Activated CD4-positive, CD25-positive, alpha-beta regulatory T cell treated with anti-CD3 and anti-CD28 coated beads, Interleukin-2, amount 50 U/mL, for 72 hours (primary cell): ENCODE data around the gene TFF1.

Source experiments
- DNase-seq: peaks from one replicate; pipeline ENCODE4 v3.0.0; 2021

TFF1 gene

DNA sequence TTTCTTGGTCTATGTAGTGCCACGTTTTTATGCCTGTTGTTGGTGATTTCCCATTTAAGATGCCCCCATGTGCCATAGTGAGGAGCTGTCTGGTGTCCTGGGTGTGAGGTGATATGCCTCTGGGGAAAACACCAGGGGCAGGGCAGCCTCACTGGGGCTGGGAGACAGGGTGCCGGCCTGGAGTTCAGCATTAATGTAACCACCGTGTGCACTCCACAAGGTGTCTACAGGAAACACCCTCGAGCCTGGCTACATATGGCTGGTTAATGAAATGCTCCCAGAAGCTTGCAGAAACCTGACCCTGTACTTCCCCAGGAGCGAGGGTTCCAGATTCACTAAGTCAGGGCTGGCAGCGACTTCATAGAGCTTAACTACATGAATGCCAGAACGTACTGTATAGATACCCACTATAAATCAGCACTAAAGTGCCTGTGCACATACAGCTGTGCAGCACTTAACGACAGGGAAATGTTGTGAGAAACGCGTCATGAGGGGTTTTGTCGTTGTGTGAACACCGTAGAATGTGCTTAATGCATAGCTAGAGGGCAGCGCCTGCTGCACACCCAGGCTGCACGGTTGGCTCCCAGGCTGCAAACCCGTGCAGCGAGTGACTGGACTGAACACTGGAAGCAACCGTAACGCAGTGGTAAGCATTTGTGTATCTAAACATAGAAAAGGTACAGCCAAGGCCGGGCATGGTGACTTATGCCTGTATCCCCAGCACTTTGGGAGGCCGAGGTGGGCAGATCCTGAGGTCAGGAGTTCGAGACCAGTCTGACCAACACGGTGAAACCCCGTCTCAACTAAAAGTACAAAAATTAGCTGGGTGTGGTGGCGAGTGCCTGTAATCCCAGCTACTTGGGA, 25.9 kb downstream of the TFF1 start:
- DNase-seq, result no peak

DNA sequence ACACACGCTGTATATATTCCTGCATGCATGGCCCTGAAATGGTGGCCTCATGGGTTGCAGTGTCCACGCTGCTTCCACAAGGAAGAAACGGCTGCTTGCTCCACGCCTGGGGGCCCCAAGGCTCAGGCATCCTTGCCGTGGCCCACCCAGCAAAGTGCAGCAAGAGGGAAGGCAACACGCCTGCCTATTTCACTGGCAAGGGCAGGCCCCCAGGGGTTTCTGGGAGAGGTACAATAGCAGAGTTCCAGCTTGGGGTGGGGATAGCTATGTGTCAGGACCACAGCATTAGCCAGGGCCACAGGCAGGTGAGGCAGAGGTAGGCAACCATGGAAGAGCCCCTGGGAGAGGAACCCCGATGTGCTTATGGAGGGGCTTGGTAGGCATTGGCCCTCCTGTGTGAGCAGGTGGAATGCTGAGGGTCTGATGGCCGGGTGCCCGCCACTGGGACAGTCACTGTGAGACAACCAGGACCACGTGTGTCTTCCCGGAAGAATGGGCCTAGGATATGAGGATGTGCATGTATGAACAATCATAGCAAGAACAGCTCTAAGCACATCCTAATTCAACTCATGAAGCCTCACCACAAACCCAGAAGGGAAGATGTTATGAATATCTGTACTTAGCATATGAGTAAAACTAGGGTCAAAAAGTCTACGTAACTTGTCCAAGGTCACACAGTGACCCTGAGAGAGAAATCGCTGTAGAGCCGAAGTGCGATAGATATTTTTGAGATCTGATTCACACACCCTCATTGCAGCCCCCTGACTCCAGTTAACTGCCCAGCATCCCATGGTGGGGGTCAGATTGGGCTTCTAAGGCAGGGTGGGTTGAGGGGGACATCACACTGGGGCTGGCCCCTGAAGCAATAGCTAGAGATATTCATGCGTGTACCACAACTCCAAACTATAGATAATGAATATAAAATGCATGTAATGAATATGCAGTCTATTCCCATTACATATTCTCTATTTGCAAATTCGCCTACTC, 27.3 kb downstream of the TFF1 start:
- DNase-seq, result no peak

DNA sequence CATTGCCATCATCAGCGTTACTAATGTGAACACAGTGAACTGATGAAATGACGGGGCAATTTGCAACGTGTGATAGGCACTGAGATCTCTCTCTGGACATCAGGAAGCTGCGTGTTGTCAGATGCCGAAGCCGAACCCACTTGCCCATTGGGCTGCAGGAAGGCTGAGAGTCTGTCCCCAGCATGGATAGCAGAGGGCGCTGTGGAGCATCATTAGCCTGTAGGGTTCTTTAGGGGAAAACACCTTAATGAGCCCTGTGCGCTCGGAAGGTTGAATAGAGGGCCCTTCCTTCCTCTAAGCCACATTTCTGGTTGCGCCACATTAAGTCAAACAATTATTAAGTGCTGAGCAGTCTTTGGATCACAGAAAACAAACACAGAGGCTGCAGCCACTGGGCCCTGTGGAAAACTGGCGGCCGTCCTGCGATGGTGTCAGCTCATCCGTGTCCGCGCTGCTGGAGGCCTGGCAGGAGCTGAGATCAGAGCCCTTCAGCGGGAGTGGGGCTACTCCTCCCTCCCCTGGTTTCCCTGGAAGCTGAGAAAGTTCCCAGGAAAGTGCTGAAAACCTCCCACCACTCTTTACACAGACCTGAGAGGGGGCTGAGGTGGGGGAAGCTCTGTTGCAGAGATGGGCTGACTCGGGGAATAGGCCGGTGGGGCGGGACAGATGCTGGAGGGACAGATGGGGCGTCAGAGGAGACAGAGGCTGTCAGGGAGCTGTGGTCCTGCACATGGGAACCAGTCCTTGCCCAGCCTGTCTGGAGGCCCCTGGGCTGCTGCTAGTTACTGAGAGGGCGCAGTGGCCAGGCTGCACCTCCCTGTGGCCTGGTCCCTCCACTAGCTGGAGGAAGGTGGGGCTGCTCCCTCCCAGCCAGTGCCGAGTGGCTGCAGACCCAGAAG, 28.3 kb downstream of the TFF1 start:
- peak; percentile 84 for DNase-seq

DNA sequence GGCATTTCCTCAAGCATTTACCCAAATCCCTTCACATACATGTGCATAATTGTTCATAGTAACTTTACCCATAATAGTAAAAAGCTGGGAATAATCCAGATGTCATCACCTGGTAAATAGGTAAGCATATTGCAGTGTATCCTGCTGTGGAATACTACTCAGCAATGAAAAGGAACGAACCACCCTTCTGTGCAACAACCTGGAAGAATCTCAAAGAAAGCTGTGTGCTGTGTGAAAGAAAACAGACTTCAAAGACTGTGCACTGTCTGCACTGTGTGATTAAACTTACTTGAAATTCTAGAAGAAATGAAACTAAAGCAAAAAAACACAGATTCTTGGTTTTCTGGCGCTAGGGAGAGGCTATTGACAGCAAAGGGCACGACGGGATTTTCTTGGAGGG, 29.1 kb downstream of the TFF1 start:
- DNase-seq, result no peak

DNA sequence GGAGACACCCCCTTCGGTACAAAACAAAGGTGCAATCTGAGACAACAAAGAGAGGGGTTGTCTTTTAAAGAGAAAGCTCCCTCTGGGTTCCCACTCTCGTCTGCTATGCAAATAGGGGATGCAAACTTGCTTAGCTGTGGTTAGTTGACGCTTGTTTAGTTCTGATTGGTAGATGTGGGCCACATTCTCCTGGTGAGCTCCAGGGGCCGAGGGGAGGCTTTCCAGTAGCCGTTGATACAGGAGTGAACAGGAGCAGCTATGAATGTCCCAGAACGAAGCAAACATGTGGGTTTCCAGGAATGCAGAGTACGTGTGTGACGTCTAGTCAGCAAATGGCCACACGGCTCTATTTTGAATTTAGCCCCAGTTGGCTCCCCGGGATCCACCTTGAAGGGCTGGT, 30.3 kb downstream of the TFF1 start:
- no peak for DNase-seq

DNA sequence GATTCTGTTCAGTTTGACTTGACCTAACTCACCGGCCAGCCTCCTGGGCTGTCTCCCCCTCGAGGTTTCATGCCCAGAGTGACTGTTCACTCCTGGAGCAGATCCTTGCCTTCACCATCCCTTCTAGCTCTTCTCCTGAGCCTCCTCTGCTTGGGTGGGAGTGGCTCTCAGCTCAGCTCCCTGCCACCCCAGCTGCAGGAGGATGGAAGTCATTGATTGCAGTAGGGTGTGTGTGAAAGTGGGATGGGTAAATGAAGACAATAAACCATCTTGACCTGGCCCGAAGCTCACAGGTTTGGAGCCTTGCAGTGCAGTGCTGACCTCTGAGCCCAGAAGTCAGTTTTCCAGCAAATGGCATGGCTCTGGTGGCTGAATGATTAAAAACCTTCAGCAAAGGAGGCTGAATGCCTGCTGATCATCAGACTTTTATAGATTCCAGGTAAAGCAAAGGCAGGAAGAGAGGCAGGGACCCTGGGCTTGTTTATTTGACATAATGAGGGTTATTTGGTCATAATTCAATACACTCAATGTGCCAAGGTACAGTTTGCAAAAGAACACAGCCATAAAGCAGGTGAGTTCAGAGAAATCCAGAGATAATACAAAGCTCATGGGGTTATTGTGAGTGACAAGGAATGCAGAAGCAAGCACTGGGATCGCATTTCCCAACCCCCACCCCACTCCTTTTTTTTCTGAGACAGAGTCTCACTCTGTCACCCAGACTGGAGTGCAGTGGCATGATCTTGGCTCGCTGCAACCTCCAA, 33.6 kb downstream of the TFF1 start:
- DNase-seq, result no peak

DNA sequence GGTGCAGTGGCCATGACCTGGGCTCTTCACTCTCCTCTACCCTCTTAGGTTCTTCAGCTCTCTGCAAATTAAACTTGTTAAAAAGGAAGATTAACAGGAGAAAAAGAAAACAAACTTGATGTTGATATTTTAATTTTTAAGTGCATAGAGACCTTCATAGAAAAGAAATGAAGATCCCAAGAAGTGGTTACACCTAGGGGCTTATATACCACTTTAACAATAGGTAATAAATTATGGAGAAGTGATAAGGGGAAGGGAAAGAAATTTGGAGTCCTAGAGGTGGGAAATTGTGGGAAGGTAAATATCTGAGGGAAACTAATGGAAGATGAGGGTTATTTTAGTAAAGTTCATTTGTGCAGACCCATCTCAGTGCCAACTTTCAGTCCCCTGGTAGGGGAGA, 34.7 kb downstream of the TFF1 start:
- no peak for DNase-seq

DNA sequence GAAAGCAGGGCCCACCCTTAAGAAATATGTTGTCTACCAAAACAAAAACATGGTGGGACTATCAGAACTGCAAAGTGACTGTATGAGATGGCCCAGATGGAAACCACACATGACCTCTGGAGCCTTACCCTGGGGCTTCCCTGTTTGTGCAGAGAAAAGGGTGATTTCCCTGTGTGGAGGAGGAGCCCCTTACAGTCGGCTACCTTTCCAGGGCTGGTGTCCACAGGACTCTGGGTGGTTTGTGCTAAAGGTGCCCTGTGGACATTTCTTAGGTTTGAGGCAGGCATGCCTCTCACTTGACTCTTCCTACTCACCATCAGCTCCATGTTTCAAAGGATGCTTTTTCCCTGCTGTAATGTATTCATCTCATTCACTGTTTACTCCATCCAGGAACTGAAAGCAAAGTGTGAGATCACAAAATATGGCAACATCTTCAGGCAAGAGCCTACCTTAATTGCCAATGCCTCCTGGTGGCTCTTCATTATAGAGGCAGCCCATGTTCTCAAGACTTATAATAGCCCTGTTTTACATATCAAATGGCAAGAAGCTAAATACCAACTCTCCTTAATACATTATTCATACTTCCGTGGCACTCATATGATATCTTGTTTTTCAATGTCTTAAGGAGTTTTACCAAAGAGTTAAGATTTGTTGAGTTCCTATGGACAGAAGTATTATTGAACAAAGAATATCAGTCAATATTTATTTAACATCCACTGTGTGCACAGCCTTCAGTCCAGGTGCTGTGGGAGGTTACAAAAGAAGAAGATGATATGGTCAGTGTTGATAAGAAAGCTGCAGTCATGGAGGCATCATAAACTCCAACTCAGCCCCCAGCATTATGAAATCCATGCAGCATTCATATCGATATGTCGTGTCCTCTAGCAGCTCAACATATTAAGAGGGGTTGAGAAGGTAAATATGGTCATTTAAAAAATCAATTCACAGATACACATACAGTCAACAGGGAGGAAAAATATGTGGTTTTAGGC, 35.7 kb downstream of the TFF1 start:
- peak; percentile 18 for DNase-seq

DNA sequence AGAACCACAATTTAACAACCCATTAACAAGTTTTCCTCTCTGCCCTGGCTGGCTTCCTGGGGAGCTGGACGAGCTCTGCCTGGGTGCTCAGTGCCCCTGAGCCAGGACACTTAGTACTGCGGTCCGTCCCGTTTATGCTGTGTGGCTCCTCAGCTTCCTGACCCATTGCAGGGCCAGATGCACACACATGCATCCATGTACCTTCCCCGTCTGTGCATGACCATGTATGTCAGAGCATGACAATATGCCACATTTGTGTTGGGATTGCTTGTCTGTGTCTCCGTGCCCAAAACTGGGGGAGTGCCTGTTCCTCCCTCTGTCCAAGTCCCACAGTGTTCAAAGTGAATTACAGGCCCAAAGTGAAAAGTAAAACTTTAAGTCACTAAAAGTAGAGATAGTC, 41.4 kb downstream of the TFF1 start:
- no peak for DNase-seq

DNA sequence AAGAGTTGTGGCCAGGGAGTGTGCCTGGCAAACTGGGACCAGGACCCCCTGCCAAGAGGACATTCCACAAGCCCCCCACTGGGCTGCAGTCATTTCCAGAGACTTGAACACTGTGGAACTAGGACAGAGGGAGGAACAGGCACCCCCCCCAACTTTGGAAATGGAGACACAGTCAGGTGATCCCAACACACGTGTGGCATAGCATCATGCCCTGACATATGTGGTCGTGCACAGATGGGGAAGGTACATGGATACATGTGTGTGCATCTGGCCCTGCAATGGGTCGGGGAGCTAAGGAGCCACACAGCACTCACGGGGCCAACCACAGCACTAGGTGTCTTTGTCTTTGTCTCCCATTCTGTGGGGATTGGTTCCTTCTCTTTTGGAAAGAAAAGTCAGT, 44.5 kb downstream of the TFF1 start:
- DNase-seq, result no peak

DNA sequence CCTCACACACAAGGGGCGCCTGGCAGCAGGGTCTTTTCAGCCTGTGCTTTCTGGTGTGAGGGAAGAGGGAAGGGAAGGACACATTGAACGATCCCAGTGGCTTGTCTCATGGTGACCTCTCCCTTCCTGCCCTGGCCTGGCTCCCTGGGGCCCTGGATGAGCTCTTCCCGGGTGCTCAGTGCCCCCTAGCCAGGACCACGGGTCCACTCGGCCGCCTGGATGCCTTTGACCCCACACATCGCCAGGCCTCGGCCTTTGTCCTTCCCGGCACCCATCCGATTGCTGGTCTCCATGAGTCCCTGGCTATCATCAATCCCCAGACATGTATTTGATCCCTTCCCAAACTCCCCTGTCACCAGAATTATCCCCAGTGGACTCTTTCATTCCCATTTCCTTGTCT, 45.1 kb downstream of the TFF1 start:
- DNase-seq, result no peak

DNA sequence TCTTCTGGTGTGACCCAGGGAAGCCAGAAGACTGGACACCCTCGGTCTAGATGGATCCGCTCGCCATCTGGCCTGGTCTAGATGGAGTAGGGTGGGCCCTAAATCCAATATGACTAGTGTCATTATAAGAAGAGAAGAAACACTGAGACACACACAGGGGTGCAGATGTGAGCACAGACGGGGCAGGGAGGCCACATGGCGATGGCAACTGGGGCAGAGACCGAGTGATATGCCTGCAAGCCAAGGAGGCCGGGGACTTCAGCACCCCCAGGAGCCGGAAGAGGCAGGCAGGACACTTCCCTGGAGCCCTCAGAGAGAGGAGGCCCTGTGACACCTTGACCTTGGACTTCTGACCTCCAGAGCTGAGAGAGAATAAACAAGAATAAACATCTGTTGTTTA, 45.5 kb downstream of the TFF1 start:
- DNase-seq, result no peak

DNA sequence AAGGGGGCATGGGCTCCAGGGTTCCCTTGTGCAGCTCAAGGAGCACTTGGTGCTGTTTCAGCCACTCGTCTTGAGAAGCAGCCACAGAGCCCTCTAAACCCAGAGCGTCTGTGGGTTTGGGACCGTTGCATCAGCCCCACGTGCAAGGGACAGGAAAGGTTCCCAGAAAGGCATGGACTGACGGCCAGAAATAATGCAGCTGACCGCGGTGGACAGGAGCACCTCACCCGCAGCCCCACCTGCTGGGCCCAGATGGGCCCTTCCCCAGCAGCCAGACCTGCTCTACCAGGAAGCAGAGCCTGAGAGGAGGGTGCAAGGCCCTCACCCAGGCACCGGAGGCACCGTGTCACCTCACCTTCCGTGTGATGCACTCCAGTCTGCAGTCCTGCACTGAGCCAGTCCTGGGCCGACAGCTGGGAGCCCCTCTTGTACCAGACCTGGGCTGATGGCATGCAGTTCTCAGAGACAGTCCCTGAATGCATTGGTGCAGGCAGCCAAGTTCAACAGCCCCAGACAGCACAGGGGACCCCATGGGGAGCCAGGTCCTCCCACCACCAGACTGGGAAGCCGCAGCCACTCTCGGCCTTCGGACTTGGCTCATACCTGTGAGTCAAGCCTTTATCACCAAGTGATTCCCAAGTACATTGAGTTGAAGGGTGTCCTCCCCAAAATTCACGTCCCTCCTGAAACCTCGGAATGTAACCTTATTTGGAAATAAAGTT, 46.3 kb downstream of the TFF1 start:
- no peak for DNase-seq

DNA sequence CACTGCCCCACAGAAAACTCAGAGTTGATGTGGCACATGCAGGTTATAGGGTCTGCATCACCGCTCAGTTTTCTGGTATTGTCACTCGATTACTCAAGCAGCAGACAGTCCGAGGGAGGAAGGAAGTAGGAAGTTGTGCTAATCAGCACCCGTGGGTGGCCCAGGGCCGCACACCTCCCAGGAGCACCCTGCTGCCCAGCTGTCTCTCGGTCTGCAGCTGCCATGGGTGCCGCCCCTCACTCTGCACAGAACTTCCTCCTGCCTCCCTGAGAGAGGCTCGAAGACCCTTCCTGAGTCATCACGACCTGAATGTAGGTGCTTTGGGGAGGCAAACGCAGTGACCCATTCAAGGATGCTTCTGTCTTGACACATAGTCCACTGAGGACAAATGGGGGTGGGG, 47.0 kb downstream of the TFF1 start:
- peak; percentile 28 for DNase-seq

DNA sequence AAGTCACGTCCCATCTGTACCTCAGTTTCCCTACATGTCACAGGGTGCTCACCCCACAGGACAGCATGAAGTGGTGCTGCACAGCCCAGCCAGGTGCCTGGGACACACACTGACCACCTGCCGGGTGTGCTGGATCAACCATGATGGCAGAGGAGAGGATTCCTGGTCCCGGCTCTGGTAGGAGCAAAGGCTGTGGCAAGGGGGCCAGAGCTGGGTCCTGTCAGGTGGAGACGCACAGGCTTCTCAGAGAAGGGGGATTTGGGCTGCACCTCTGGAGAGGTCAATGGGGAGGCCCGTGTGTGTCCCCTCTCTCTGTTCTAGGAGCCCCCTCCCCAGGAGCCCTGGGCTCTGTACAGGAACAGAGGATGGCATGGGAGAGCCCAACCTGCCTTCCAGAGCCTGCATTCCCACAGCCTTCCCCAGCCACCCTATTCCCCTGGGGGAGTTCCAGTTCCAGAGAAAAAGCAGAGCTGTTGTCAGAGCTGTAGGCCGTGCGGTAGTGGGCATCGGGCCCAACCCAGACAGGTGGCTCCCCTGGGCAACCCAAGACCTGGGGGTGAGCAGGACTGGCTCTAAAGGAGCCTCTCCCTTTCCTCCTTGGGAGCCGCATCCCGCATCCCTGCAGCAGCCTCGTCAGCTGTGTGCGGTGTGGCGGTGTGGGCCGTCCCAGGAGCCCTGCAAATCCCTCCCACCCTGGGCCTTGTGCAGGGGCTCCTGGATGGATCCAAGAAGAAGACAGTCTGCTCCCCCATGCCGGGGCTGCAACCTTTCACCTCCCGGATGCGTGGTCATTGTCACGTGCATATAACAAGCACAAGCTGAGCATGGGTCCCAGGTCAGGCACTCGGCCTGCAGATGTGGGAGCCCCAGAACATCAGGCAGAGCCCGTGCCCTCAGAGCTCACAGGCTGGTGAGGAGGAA, 48.2 kb downstream of the TFF1 start:
- DNase-seq, result peak; percentile 15

DNA sequence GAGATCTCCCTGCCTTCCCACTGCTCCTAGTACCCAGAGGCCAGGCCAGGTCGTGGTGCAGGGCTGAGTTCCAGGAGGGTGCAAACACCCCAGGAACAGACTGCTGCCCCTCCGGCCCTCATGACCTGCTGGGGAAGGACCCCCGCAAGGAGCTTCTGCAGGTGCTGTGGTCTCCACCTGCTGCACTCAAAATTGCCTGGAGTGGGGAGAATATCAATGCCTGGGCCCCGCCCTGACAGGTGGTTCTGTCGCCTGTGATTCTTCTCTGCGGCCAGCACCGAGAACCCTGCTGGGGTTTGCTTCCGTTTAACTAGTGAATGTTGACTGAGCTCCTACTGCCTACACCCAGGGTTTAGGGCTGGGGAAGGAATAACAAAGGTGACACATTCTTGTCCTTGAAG, 49.0 kb downstream of the TFF1 start:
- DNase-seq, result peak; percentile 13

DNA sequence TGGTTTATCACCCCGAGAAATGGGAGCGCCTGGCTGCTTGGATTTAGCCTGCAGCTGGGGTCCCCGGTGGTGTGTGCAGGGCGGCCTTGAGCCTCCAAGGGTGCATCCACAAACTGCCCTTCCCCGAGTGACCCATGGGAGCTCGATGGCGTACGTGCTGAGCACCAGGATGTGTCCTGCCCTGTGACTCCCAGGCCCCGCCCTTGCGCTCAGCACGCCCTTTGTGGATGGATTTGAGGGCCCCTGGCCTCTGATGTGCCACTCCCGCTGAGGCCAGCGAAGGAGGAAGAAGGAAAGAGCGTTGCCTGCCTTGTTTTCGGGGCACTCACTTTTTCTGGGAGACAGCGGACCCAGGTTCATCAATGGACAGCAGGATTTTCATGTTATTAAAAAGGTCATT, 49.4 kb downstream of the TFF1 start:
- DNase-seq, result peak; percentile 17

DNA sequence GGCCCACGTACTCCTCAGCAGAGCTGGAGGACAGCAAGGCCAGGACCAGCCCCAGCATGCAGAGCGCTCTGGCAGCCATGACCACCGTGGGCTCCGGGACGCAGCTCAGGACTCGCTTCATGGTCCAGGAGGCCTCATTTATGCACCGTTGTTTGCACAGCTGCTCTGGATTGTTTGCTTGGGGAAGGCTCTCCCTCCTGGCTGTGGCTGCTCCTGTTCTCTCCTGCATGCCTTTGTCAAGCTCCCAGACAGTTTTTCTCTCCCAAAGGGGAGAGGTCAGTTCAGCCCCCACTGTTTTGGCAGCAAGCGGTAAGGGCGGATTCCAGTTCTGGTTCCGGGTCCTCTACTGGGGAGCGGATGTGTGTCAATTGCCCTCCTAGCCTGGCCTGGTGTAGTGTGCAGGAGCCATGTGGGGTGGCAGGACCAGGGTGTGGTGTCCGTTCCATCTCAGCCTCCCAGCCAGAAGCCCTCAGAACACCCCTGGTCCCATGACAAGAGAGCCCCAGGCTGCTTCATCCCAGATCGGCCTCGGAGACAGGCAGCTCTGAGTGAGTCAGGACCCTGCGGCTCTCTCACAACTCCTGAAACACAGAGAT, 50.9 kb downstream of the TFF1 start, which contains the start of gene TFF3:
TSS of gene TFF3 (minus strand) at position 114 of the 596 bp plus-strand sequence. CDS start at position 79, 35 bp downstream.
- peak; percentile 23 for DNase-seq
